Progenitor cell of endocrine pancreas (in vitro differentiated cells): ENCODE data around the gene GALNT15. TPM values are rescaled to one million over a fixed set of nuclear protein-coding genes. Genes with fewer than 3 reads are reported as not detected.

Source experiments
- DNase-seq: peaks from one replicate; pipeline ENCODE4 v3.0.0; 2021; ENCODE audit warnings: low spot score; ENCODE audit not compliant: unreplicated experiment
- H3K27ac Mint-ChIP-seq: 2 replicates; pipeline ENCODE4 v1.8.0; 2021; ENCODE audit warnings: mild to moderate bottlenecking, moderate library complexity, mixed read lengths
- H3K27me3 Mint-ChIP-seq: 2 replicates; pipeline ENCODE4 v1.8.0; 2021; ENCODE audit warnings: mixed read lengths
- H3K36me3 Mint-ChIP-seq: 2 replicates; pipeline ENCODE4 v1.8.0; 2022; ENCODE audit warnings: mixed read lengths; ENCODE audit not compliant: insufficient read depth
- H3K4me1 Mint-ChIP-seq: 2 replicates; pipeline ENCODE4 v1.8.0; 2021; ENCODE audit warnings: low read depth, mixed read lengths
- H3K4me3 Mint-ChIP-seq: 2 replicates; pipeline ENCODE4 v1.8.0; 2021; ENCODE audit warnings: low read depth, mild to moderate bottlenecking, moderate library complexity, mixed read lengths
- H3K9me3 Mint-ChIP-seq: 2 replicates; pipeline ENCODE4 v1.8.0; 2021; ENCODE audit warnings: low read depth, mixed read lengths
- CTCF ChIP-seq: fragments of 200-600 bp; sonication (generic); IDR thresholded peaks from one replicate; pipeline ENCODE4 v1.5.0; 2021; ENCODE audit warnings: antibody characterized with exemption, mild to moderate bottlenecking; ENCODE audit not compliant: unreplicated experiment
- total RNA-seq: library from RNA; stranded (reverse); gene quantifications from 2 replicates; pipeline ENCODE4 v1.2.1, GENCODE V29; 2021

GALNT15 gene
- total RNA-seq, 1 donor from 2014 or later = 0.46 TPM

- Mint-ChIP-seq H3K4me1 (no peaks in the 10 kb centered on the region), H3K4me3 (no peak overlapping the region), H3K36me3 (no peaks in the 10 kb centered on the region), H3K27ac (no peak overlapping the region), H3K27me3 (peaks cover 46% of the 10 kb centered on the region), H3K9me3 (peaks cover 5% of the 10 kb centered on the region)
- TF ChIP-seq CTCF = no peak
- no peak for DNase-seq
Observed at GRCh38 chr3:16174026-16174355, 489 bp upstream of the GALNT15 start.

DNA sequence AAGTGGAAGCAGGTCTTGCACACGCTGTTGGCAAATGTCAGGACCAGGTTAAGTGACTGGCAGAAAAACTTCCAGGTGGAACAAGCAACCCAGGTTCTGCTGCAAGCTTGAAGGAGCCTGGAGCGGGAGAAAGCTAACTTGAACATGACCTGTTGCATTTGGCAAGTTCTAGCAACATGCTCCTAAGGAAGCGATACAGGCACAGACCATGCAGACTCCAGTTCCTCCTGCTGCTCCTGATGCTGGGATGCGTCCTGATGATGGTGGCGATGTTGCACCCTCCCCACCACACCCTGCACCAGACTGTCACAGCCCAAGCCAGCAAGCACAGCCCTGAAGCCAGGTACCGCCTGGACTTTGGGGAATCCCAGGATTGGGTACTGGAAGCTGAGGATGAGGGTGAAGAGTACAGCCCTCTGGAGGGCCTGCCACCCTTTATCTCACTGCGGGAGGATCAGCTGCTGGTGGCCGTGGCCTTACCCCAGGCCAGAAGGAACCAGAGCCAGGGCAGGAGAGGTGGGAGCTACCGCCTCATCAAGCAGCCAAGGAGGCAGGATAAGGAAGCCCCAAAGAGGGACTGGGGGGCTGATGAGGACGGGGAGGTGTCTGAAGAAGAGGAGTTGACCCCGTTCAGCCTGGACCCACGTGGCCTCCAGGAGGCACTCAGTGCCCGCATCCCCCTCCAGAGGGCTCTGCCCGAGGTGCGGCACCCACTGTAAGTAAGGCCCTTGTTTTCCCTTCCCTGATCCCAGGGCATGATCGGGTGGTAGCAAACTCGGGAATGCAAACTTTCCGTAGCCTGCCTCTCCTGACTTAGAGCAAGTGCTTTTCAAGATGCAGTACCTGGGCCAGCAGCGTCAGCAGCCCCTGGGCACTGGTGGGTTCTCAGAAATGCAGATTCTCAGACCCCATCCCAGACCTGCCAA is 759 bp downstream of the GALNT15 start:
- no peaks in the 10 kb centered on the region for H3K9me3 Mint-ChIP-seq
- no peaks in the 10 kb centered on the region for H3K36me3 Mint-ChIP-seq
- no peak for TF ChIP-seq CTCF
- no peak for DNase-seq
- no peak overlapping the region for H3K4me3 Mint-ChIP-seq
- no peak overlapping the region for H3K27ac Mint-ChIP-seq
- H3K27me3 Mint-ChIP-seq = peaks cover 48% of the 10 kb centered on the region
- no peaks in the 10 kb centered on the region for H3K4me1 Mint-ChIP-seq

GRCh38 chr3:16176391-16177030 is 2.0 kb downstream of the GALNT15 start:
- H3K27ac Mint-ChIP-seq = no peak overlapping the region

GRCh38 chr3:16177382-16177781 is 2.9 kb downstream of the GALNT15 start:
- peaks cover 48% of the 10 kb centered on the region for H3K27me3 Mint-ChIP-seq
- no peak overlapping the region for H3K27ac Mint-ChIP-seq
- no peaks in the 10 kb centered on the region for H3K4me1 Mint-ChIP-seq
- DNase-seq = no peak
- no peak overlapping the region for H3K4me3 Mint-ChIP-seq
- H3K9me3 Mint-ChIP-seq = no peaks in the 10 kb centered on the region
- H3K36me3 Mint-ChIP-seq = no peaks in the 10 kb centered on the region
- TF ChIP-seq CTCF = no peak

More at GRCh38 chr3:16176391-16177030, 2.0 kb downstream of the GALNT15 start:
- H3K9me3 Mint-ChIP-seq = no peaks in the 10 kb centered on the region
- peaks cover 48% of the 10 kb centered on the region for H3K27me3 Mint-ChIP-seq
- H3K4me1 Mint-ChIP-seq = no peaks in the 10 kb centered on the region
- no peak for DNase-seq
- no peak overlapping the region for H3K4me3 Mint-ChIP-seq
- H3K36me3 Mint-ChIP-seq = no peaks in the 10 kb centered on the region
- no peak for TF ChIP-seq CTCF

GRCh38 chr3:16177962-16178627 is 3.6 kb downstream of the GALNT15 start:
- peak; percentile 98 for TF ChIP-seq CTCF
- peak; percentile 75 for DNase-seq
- Mint-ChIP-seq H3K27me3 (peaks cover 47% of the 10 kb centered on the region), H3K9me3 (no peaks in the 10 kb centered on the region), H3K27ac (no peak overlapping the region), H3K4me1 (no peaks in the 10 kb centered on the region), H3K4me3 (no peak overlapping the region), H3K36me3 (no peaks in the 10 kb centered on the region)
